Fibroblast of lung (primary cell): Measurements from ENCODE around the gene RAPGEF2. TPM values are rescaled to one million over a fixed set of nuclear protein-coding genes. Genes with fewer than 3 reads are reported as not detected.

Experiments
- DNase-seq, 2 donors: peaks; one replicate each; pipeline versions ENCODE4 v3.0.0 to v3.0.0-alpha.2; 2010; ENCODE audit warnings: low read depth in 2 of 2
- H2AFZ ChIP-seq: 2 replicates; pipeline ENCODE4 v1.5.1; 2012; ENCODE audit warnings: low read length, control low read depth, inconsistent platforms
- H3K27ac ChIP-seq: 2 replicates; pipeline ENCODE4 v1.5.1; 2011; ENCODE audit warnings: low read length, control low read depth; ENCODE audit not compliant: insufficient read depth
- H3K27me3 ChIP-seq: 2 replicates; pipeline ENCODE4 v1.5.1; 2011; ENCODE audit warnings: mild to moderate bottlenecking, low read length; ENCODE audit not compliant: control insufficient read depth, insufficient read depth
- H3K36me3 ChIP-seq: 2 replicates; pipeline ENCODE4 v1.5.1; 2011; ENCODE audit warnings: low read length; ENCODE audit not compliant: control insufficient read depth, insufficient read depth
- H3K4me1 ChIP-seq: 2 replicates; pipeline ENCODE4 v1.5.1; 2011; ENCODE audit warnings: low read length; ENCODE audit not compliant: control insufficient read depth, insufficient read depth; ENCODE audit errors: extremely low read depth
- H3K4me2 ChIP-seq: 2 replicates; pipeline ENCODE4 v1.5.1; 2011; ENCODE audit warnings: low read length, control low read depth; ENCODE audit not compliant: insufficient read depth; ENCODE audit errors: extremely low read depth
- H3K4me3 ChIP-seq, 4 experiments: fragments of 200-600 bp in 1 of 4; sonication (generic) in 1 of 4; replicated peaks in 1 of 4; 2 replicates each; pipeline ENCODE4 v1.5.1; 2011 to 2016; ENCODE audit warnings: low read length in 4 of 4, low read depth in 3 of 4, mild to moderate bottlenecking in 3 of 4, control low read depth in 2 of 4, inconsistent platforms in 1 of 4, mixed read lengths in 1 of 4; ENCODE audit not compliant: insufficient read depth in 1 of 4; ENCODE audit errors: control extremely low read depth in 1 of 4
- H3K79me2 ChIP-seq: 2 replicates; pipeline ENCODE4 v1.5.1; 2012; ENCODE audit warnings: mild to moderate bottlenecking, low read length, inconsistent platforms; ENCODE audit not compliant: control insufficient read depth, insufficient read depth
- H3K9ac ChIP-seq: 2 replicates; pipeline ENCODE4 v1.5.1; 2011; ENCODE audit warnings: mild to moderate bottlenecking, low read length, control low read depth; ENCODE audit not compliant: insufficient read depth
- H3K9me3 ChIP-seq: 2 replicates; pipeline ENCODE4 v1.5.1; 2012; ENCODE audit warnings: low read depth, low read length; ENCODE audit not compliant: control insufficient read depth, insufficient read depth
- H4K20me1 ChIP-seq: 2 replicates; pipeline ENCODE4 v1.5.1; 2011; ENCODE audit warnings: low read length; ENCODE audit not compliant: control insufficient read depth, insufficient read depth; ENCODE audit errors: extremely low read depth
- EZH2 ChIP-seq: IDR thresholded peaks from 2 replicates; pipeline ENCODE4 v1.5.1; 2012; ENCODE audit warnings: low read length, control low read depth, mild to moderate bottlenecking; ENCODE audit errors: missing control alignments
- polyA plus RNA-seq, 2 donors: library from polyadenylated mRNA; depleted of rRNA in 1 of 2; stranded (reverse) in 1 of 2; unstranded in 1 of 2; fragments of >200 nt; gene quantifications; 2 replicates each; pipeline ENCODE4 v1.2.1, GENCODE V29; 2011 to 2012; ENCODE audit warnings: missing spikeins in 1 of 2
- total RNA-seq: library from RNA; depleted of rRNA; stranded (reverse); fragments of >200 nt; gene quantifications from 2 replicates; pipeline ENCODE4 v1.2.1, GENCODE V29; 2014
- TF ChIP-seq, protein P1 (sequence below), 2 donors: IDR thresholded peaks in 1 of 2; conservative IDR thresholded peaks in 1 of 2; 1 replicate in 1 of 2; 2 replicates in 1 of 2; pipeline ENCODE4 v1.5.1; 2011 to 2012; ENCODE audit warnings: low read length in 2 of 2, control low read depth in 1 of 2, inconsistent platforms in 1 of 2, low read depth in 1 of 2, mild to moderate bottlenecking in 1 of 2

Gene RAPGEF2
- total and polyA plus RNA-seq, 2 donors (not counting 1 experiment from before 2014, with no cell fraction given) = 45.5 to 58.5 TPM

- Histone ChIP-seq H3K36me3 (no peaks in the 10 kb centered on the region), H4K20me1 (no peaks in the 10 kb centered on the region)
- TF ChIP-seq EZH2 = no peak
- TF ChIP-seq, protein P1, sequence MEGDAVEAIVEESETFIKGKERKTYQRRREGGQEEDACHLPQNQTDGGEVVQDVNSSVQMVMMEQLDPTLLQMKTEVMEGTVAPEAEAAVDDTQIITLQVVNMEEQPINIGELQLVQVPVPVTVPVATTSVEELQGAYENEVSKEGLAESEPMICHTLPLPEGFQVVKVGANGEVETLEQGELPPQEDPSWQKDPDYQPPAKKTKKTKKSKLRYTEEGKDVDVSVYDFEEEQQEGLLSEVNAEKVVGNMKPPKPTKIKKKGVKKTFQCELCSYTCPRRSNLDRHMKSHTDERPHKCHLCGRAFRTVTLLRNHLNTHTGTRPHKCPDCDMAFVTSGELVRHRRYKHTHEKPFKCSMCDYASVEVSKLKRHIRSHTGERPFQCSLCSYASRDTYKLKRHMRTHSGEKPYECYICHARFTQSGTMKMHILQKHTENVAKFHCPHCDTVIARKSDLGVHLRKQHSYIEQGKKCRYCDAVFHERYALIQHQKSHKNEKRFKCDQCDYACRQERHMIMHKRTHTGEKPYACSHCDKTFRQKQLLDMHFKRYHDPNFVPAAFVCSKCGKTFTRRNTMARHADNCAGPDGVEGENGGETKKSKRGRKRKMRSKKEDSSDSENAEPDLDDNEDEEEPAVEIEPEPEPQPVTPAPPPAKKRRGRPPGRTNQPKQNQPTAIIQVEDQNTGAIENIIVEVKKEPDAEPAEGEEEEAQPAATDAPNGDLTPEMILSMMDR (conservative IDR thresholded peaks at IDR 0.05 in 1 of 2, IDR thresholded peaks at IDR 0.05 in 1 of 2; ENCODE audit: low read depth in 1 of 2, low read length in 2 of 2) = no peak
These were observed 35.6 kb downstream of the RAPGEF2 start for GRCh38 chr4:159138436-159138835.

DNA sequence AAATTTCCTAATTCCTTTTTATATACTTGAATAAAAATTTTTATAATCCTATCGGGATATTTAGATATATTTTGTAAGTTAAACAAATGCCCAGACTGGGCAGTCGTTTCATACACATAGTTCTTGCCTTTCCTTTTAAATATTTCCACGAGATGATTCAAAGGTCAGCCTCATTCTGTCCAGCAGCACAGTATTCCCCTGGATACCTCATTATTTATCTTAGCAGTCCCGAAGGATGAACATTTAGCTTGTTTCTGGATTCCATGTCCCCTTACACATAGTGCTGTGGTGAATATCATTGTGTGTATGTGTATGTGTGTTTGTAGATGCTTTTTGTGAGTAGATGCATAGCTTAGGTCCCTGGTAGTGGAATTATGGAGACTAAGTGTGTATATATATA, 38.3 kb downstream of the RAPGEF2 start:
- Histone ChIP-seq H3K9ac (no peak overlapping the region), H3K79me2 (peaks cover 7% of the 10 kb centered on the region), H2AFZ (no peak overlapping the region), H3K36me3 (no peaks in the 10 kb centered on the region), H3K27ac (no peak overlapping the region), H3K4me1 (peaks cover 5% of the 10 kb centered on the region), H3K4me3 (no peak overlapping the region), H3K9me3 (no peaks in the 10 kb centered on the region), H4K20me1 (no peaks in the 10 kb centered on the region), H3K4me2 (peak overlapping the region; percentile 71), H3K27me3 (no peaks in the 10 kb centered on the region)
- DNase-seq = peak; percentile 35 to 74
- no peak for TF ChIP-seq EZH2
- TF ChIP-seq, protein P1 (conservative IDR thresholded peaks at IDR 0.05 in 1 of 2, IDR thresholded peaks at IDR 0.05 in 1 of 2; ENCODE audit: low read depth in 1 of 2, low read length in 2 of 2) = no peak

More at GRCh38 chr4:159138436-159138835, 35.6 kb downstream of the RAPGEF2 start:
- Histone ChIP-seq H3K9me3 (no peaks in the 10 kb centered on the region), H3K79me2 (peaks cover 4% of the 10 kb centered on the region), H3K4me3 (no peak overlapping the region), H3K27me3 (no peaks in the 10 kb centered on the region), H3K4me1 (peaks cover 2% of the 10 kb centered on the region), H2AFZ (no peak overlapping the region), H3K27ac (no peak overlapping the region), H3K4me2 (no peak overlapping the region), H3K9ac (no peak overlapping the region)
- no peak for DNase-seq

- no peaks in the 10 kb centered on the region for H3K27me3 ChIP-seq
- H4K20me1 ChIP-seq = no peaks in the 10 kb centered on the region
- H3K27ac ChIP-seq = no peak overlapping the region
- DNase-seq = peak; percentile 58 to 77
- no peak overlapping the region for H2AFZ ChIP-seq
- H3K4me3 ChIP-seq = no peak overlapping the region
- no peak for TF ChIP-seq EZH2
- TF ChIP-seq, protein P1 (conservative IDR thresholded peaks at IDR 0.05 in 1 of 2, IDR thresholded peaks at IDR 0.05 in 1 of 2; ENCODE audit: low read depth in 1 of 2, low read length in 2 of 2) = no peak
- H3K36me3 ChIP-seq = no peaks in the 10 kb centered on the region
- peak overlapping the region; percentile 13 for H3K4me2 ChIP-seq
- peaks cover 7% of the 10 kb centered on the region for H3K79me2 ChIP-seq
- peaks cover 7% of the 10 kb centered on the region for H3K4me1 ChIP-seq
- H3K9ac ChIP-seq = no peak overlapping the region
- no peaks in the 10 kb centered on the region for H3K9me3 ChIP-seq
These were observed 39.4 kb downstream of the RAPGEF2 start for GRCh38 chr4:159142241-159142640.
